Keratinocyte (primary cell): ENCODE results near the gene RERE. TPM values are rescaled to one million over a fixed set of nuclear protein-coding genes. Genes with fewer than 3 reads are reported as not detected.

ENCODE experiments used
- DNase-seq: peaks from one replicate; pipeline ENCODE4 v3.0.0-alpha.2; 2011; ENCODE audit warnings: low read depth, missing footprints, low spot score
- FAIRE-seq: peaks from 2 replicates; lab custom pipeline; 2011; peaks lifted over from hg19 to GRCh38; lab: Jason Lieb, UNC
- H2AFZ ChIP-seq: 2 replicates; pipeline ENCODE4 v1.6.0; 2012; ENCODE audit warnings: low read length, control low read depth, inconsistent platforms; ENCODE audit not compliant: control insufficient read depth
- H3K27ac ChIP-seq: 2 replicates; pipeline ENCODE4 v1.5.1; 2011; ENCODE audit warnings: low read length; ENCODE audit not compliant: control insufficient read depth, insufficient read depth
- H3K27me3 ChIP-seq: 3 replicates; pipeline ENCODE4 v1.6.0; 2011; ENCODE audit warnings: low read length; ENCODE audit not compliant: control insufficient read depth, insufficient read depth; ENCODE audit errors: extremely low read depth
- H3K36me3 ChIP-seq, 2 experiments: 2 replicates in 1 of 2; 3 replicates in 1 of 2; pipeline ENCODE4 v1.5.1; 2011; ENCODE audit warnings: low read length in 2 of 2, mild to moderate bottlenecking in 1 of 2; ENCODE audit not compliant: control insufficient read depth in 2 of 2, insufficient read depth in 2 of 2; ENCODE audit errors: extremely low read depth in 1 of 2
- H3K4me1 ChIP-seq: 3 replicates; pipeline ENCODE4 v1.5.1; 2011; ENCODE audit warnings: low read length; ENCODE audit not compliant: control insufficient read depth, insufficient read depth; ENCODE audit errors: extremely low read depth
- H3K4me2 ChIP-seq: 3 replicates; pipeline ENCODE4 v1.6.0; 2011; ENCODE audit warnings: low read depth, low read length; ENCODE audit not compliant: control insufficient read depth, insufficient read depth; ENCODE audit errors: extremely low read depth
- H3K4me3 ChIP-seq, 3 experiments: fragments of 200-600 bp in 1 of 3; sonication (generic) in 1 of 3; 2 replicates in 2 of 3; 3 replicates in 1 of 3; pipeline ENCODE4 v1.5.1; 2011 to 2016; ENCODE audit warnings: low read length in 3 of 3, mild to moderate bottlenecking in 3 of 3, control low read depth in 2 of 3, inconsistent platforms in 1 of 3, low read depth in 1 of 3, mixed read lengths in 1 of 3, mixed run types in 1 of 3, moderate library complexity in 1 of 3; ENCODE audit not compliant: control insufficient read depth in 2 of 3, insufficient read depth in 2 of 3; ENCODE audit errors: extremely low read depth in 1 of 3
- H3K79me2 ChIP-seq: 2 replicates; pipeline ENCODE4 v1.6.0; 2012; ENCODE audit warnings: low read length; ENCODE audit not compliant: control insufficient read depth, insufficient read depth
- H3K9ac ChIP-seq: 3 replicates; pipeline ENCODE4 v1.6.0; 2011; ENCODE audit warnings: low read length; ENCODE audit not compliant: control insufficient read depth, insufficient read depth; ENCODE audit errors: extremely low read depth
- H3K9me1 ChIP-seq: 3 replicates; pipeline ENCODE4 v1.6.0; 2011; ENCODE audit warnings: low read length; ENCODE audit not compliant: control insufficient read depth, insufficient read depth; ENCODE audit errors: extremely low read depth
- H3K9me3 ChIP-seq: 2 replicates; pipeline ENCODE4 v1.5.1; 2012; ENCODE audit warnings: low read depth, low read length; ENCODE audit not compliant: control insufficient read depth
- H4K20me1 ChIP-seq: 3 replicates; pipeline ENCODE4 v1.6.0; 2011; ENCODE audit warnings: low read length; ENCODE audit not compliant: control insufficient read depth, insufficient read depth; ENCODE audit errors: extremely low read depth
- EZH2 ChIP-seq: IDR thresholded peaks from one replicate; pipeline ENCODE4 v1.6.1; 2012; ENCODE audit warnings: inconsistent platforms, mild to moderate bottlenecking, low read length, moderate library complexity
- dilution Hi-C: fragments of 300-500 bp; cut with MboI; formaldehyde crosslinking; loops from one replicate; pipeline ENCODE4 v1.7.0; 2020; ENCODE audit warnings: low sequenced_read_pairs; ENCODE audit not compliant: extremely low pct_ligation_motif_present
- polyA plus RNA-seq, 5 experiments: library from polyadenylated mRNA; depleted of rRNA in 3 of 5; stranded (reverse) in 3 of 5; stranded (forward) in 1 of 5; unstranded in 1 of 5; fragments of >200 nt; gene quantifications; 1 replicate in 1 of 5; 2 replicates in 3 of 5; 3 replicates in 1 of 5; pipeline versions ENCODE4 v1.2.1 to v1.2.3, GENCODE V29; 2011 to 2012; ENCODE audit warnings: missing spikeins in 2 of 5, low read depth in 1 of 5, low replicate concordance in 1 of 5
- TF ChIP-seq, protein P1 (sequence below), 3 experiments: IDR thresholded peaks in 1 of 3; conservative IDR thresholded peaks in 1 of 3; optimal IDR thresholded peaks in 1 of 3; 2 replicates in 2 of 3; 3 replicates in 1 of 3; pipeline versions ENCODE3 to v1.5.1; 2011; ENCODE audit warnings: low read length in 3 of 3, mild to moderate bottlenecking in 3 of 3, moderate library complexity in 2 of 3, control low read depth in 1 of 3, inconsistent platforms in 1 of 3; ENCODE audit not compliant: insufficient read depth in 2 of 3; ENCODE audit errors: extremely low read depth in 1 of 3

RERE gene
- polyA plus RNA-seq, 1 donor (not counting 4 experiments of a cell fraction or from before 2014, with no cell fraction given) = 3.8 TPM

DNA sequence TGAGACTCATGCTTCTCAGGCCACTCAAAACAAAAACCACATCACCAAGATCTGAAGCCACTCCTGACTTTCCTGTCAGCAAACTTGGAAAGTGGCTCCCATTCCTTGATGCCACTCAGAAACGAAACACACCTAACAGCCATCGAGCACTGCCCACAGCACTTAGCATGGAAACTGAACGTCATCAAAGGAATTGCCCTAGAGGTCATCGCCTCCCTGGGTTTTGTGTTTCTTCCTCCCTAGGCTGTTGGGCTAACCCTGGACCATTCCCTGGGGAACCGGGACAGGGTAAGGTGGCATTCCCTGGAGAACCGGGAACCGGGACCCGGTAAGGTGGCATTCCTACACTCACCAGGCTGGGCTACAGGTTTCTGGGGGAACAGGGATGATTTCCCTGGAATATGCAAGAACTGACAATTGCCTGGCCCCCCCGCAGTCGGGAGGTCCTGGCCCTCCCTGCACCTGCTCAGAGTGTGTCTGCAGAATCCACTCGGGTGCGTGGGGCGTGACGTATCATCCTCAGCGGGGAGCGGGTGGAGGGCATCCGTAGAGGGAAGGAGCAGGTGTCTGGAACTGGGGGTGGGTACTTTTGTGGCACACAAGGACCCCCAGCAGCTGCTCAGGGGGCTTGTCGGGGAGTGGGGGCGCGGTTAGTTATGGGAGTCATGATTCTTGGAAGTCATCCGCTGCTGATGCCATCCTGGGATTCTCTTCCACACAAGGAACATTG lies 469.2 kb downstream of the RERE start:
- no peaks in the 10 kb centered on the region for H3K9me1 ChIP-seq
- dilution Hi-C loops = no loop called here
- FAIRE-seq = no peak
- no peak overlapping the region for H3K27ac ChIP-seq
- H2AFZ ChIP-seq = no peak overlapping the region
- H3K27me3 ChIP-seq = no peaks in the 10 kb centered on the region
- no peak overlapping the region for H3K4me2 ChIP-seq
- TF ChIP-seq, protein P1, sequence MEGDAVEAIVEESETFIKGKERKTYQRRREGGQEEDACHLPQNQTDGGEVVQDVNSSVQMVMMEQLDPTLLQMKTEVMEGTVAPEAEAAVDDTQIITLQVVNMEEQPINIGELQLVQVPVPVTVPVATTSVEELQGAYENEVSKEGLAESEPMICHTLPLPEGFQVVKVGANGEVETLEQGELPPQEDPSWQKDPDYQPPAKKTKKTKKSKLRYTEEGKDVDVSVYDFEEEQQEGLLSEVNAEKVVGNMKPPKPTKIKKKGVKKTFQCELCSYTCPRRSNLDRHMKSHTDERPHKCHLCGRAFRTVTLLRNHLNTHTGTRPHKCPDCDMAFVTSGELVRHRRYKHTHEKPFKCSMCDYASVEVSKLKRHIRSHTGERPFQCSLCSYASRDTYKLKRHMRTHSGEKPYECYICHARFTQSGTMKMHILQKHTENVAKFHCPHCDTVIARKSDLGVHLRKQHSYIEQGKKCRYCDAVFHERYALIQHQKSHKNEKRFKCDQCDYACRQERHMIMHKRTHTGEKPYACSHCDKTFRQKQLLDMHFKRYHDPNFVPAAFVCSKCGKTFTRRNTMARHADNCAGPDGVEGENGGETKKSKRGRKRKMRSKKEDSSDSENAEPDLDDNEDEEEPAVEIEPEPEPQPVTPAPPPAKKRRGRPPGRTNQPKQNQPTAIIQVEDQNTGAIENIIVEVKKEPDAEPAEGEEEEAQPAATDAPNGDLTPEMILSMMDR (optimal IDR thresholded peaks at IDR 0.05 in 1 of 3, IDR thresholded peaks at IDR 0.05 in 1 of 3, conservative IDR thresholded peaks at IDR 0.05 in 1 of 3; ENCODE audit: extremely low read depth in 1 of 3, insufficient read depth in 2 of 3, low read length in 3 of 3) = no peak
- TF ChIP-seq EZH2 = no peak
- H4K20me1 ChIP-seq = peaks cover 3% of the 10 kb centered on the region
- H3K36me3 ChIP-seq = peaks cover 0 to 1% of the 10 kb centered on the region in 2 experiments
- no peaks in the 10 kb centered on the region for H3K9me3 ChIP-seq
- no peak for DNase-seq
- H3K9ac ChIP-seq = no peak overlapping the region
- H3K79me2 ChIP-seq = no peaks in the 10 kb centered on the region
- no peak overlapping the region for H3K4me3 ChIP-seq
- peaks cover 24% of the 10 kb centered on the region for H3K4me1 ChIP-seq

DNA sequence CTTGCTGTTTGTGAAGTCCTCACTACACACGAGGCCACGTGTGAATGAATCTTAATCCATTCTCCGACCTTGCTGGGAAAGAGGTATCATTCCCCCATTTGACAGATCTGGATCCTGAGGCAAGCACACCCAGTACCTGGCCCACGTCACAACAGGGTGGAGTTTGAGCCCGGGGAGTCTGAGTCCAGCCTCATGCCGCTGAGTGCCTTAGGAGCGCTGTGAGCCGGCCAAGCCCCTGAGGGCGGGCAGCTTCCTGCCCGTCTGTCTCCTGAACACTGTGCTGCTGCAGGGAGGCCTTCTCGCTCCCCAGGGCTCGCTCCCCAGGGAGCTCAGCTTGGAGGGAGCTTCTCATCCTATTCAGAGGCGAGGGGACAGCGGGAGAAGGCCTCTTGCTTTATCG lies 469.8 kb downstream of the RERE start:
- FAIRE-seq (no peak), DNase-seq (no peak)
- no peaks in the 10 kb centered on the region for H3K79me2 ChIP-seq
- H3K27me3 ChIP-seq = no peaks in the 10 kb centered on the region
- no peak overlapping the region for H2AFZ ChIP-seq
- TF ChIP-seq, protein P1 (optimal IDR thresholded peaks at IDR 0.05 in 1 of 3, IDR thresholded peaks at IDR 0.05 in 1 of 3, conservative IDR thresholded peaks at IDR 0.05 in 1 of 3; ENCODE audit: extremely low read depth in 1 of 3, insufficient read depth in 2 of 3, low read length in 3 of 3) = no peak
- no peak for TF ChIP-seq EZH2
- no peak overlapping the region for H3K4me3 ChIP-seq
- H3K9me1 ChIP-seq = no peaks in the 10 kb centered on the region
- no peaks in the 10 kb centered on the region for H3K9me3 ChIP-seq
- dilution Hi-C loops = no loop called here
- peaks cover 3% of the 10 kb centered on the region for H4K20me1 ChIP-seq
- peaks cover 26% of the 10 kb centered on the region for H3K4me1 ChIP-seq
- no peak overlapping the region for H3K27ac ChIP-seq
- no peak overlapping the region for H3K4me2 ChIP-seq
- H3K36me3 ChIP-seq = no peaks in the 10 kb centered on the region
- no peak overlapping the region for H3K9ac ChIP-seq
